Stimulated activated CD8-positive, alpha-beta memory T cell treated with anti-CD3 and anti-CD28 coated beads, Interleukin-7, amount 100 ng/mL, for 1 hour (primary cell): ENCODE data around the gene SECTM1.
"Not testable (repeated sequence)": the region's sequence is repeated elsewhere in the genome, so short reads cannot be mapped to it uniquely, and the experiment has no call there.

Source experiments
- DNase-seq, 2 donors: peaks; one replicate each; pipeline ENCODE4 v3.0.0-alpha.2; 2020; ENCODE audit warnings: low read depth in 2 of 2

The SECTM1 gene

GRCh38 chr17:82347994-82348393, 14.4 kb upstream of the SECTM1 start:
- DNase-seq = not testable (repeated sequence)

- no peak for DNase-seq
These were observed 13.1 kb upstream of the SECTM1 start for GRCh38 chr17:82346342-82347300.

GRCh38 chr17:82345151-82345976, 11.8 kb upstream of the SECTM1 start:
- no peak for DNase-seq

GRCh38 chr17:82344175-82344907, 10.8 kb upstream of the SECTM1 start:
- DNase-seq = no peak

- no peak for DNase-seq
These were observed 10.0 kb upstream of the SECTM1 start for GRCh38 chr17:82343560-82343959.

GRCh38 chr17:82342361-82343079, 9.0 kb upstream of the SECTM1 start:
- DNase-seq = no peak

GRCh38 chr17:82339634-82340580, 6.3 kb upstream of the SECTM1 start:
- DNase-seq = no peak

- DNase-seq = no peak
These were observed 5.5 kb upstream of the SECTM1 start for GRCh38 chr17:82338858-82339633.

- DNase-seq = no peak
These were observed 1.2 kb upstream of the SECTM1 start for GRCh38 chr17:82334622-82335394.

- no peak for DNase-seq
These were observed 647 bp upstream of the SECTM1 start for GRCh38 chr17:82334204-82334621.

GRCh38 chr17:82332669-82333278, 792 bp downstream of the SECTM1 start:
- no peak for DNase-seq

- DNase-seq = no peak
These were observed 2.1 kb downstream of the SECTM1 start for GRCh38 chr17:82331345-82331939.

- no peak for DNase-seq
These were observed 3.0 kb downstream of the SECTM1 start for GRCh38 chr17:82330322-82331239.

GRCh38 chr17:82329683-82330321, 3.8 kb downstream of the SECTM1 start:
- DNase-seq = no peak

GRCh38 chr17:82328994-82329507, 4.5 kb downstream of the SECTM1 start:
- DNase-seq = no peak
